Measurements from ENCODE around the gene CEP290.

CEP290 gene

GRCh38 chr12:88156075-88156654, 14.3 kb upstream of the CEP290 start:
- Histone ChIP-seq H3K27ac (no peak overlapping the region), H2AFZ (no peak overlapping the region), H3K4me3 (ENCODE audit: low read depth, low read length) (no peak overlapping the region), H3K27me3 (ENCODE audit: control insufficient read depth, insufficient read depth, low read length) (no peaks in the 10 kb centered on the region), H3K9me3 (ENCODE audit: control insufficient read depth, low read length) (no peaks in the 10 kb centered on the region), H3K79me2 (peaks cover 2% of the 10 kb centered on the region), H3K4me1 (no peaks in the 10 kb centered on the region), H3K36me3 (ENCODE audit: control insufficient read depth, insufficient read depth, low read length) (no peaks in the 10 kb centered on the region), H3K9ac (no peak overlapping the region), H3K4me2 (ENCODE audit: low read length) (no peak overlapping the region)
- no peak for TF ChIP-seq CTCF (IDR thresholded peaks at IDR 0.05)

GRCh38 chr12:88153959-88154358, 12.1 kb upstream of the CEP290 start:
- TF ChIP-seq CTCF (IDR thresholded peaks at IDR 0.05): no peak
- Histone ChIP-seq H3K4me1 (no peaks in the 10 kb centered on the region), H3K27ac (no peak overlapping the region), H3K4me2 (ENCODE audit: low read length) (no peak overlapping the region), H3K79me2 (peaks cover 2% of the 10 kb centered on the region), H2AFZ (no peak overlapping the region), H3K9me3 (ENCODE audit: control insufficient read depth, low read length) (no peaks in the 10 kb centered on the region), H3K9ac (no peak overlapping the region), H3K36me3 (ENCODE audit: control insufficient read depth, insufficient read depth, low read length) (no peaks in the 10 kb centered on the region), H3K4me3 (ENCODE audit: low read depth, low read length) (no peak overlapping the region), H3K27me3 (ENCODE audit: control insufficient read depth, insufficient read depth, low read length) (no peaks in the 10 kb centered on the region)

- H3K4me2 ChIP-seq (ENCODE audit: low read length): no peak overlapping the region
- H3K9me3 ChIP-seq (ENCODE audit: control insufficient read depth, low read length): no peaks in the 10 kb centered on the region
- no peak overlapping the region for H3K27ac ChIP-seq
- H3K9ac ChIP-seq: no peak overlapping the region
- H3K4me3 ChIP-seq (ENCODE audit: low read depth, low read length): no peak overlapping the region
- H3K4me1 ChIP-seq: no peaks in the 10 kb centered on the region
- no peaks in the 10 kb centered on the region for H3K36me3 ChIP-seq (ENCODE audit: control insufficient read depth, insufficient read depth, low read length)
- H3K27me3 ChIP-seq (ENCODE audit: control insufficient read depth, insufficient read depth, low read length): no peaks in the 10 kb centered on the region
- TF ChIP-seq CTCF (IDR thresholded peaks at IDR 0.05): no peak
- H2AFZ ChIP-seq: no peak overlapping the region
- H3K79me2 ChIP-seq: no peaks in the 10 kb centered on the region
These were observed 8.2 kb upstream of the CEP290 start for GRCh38 chr12:88150063-88150462.

GRCh38 chr12:88145567-88146505, 3.9 kb upstream of the CEP290 start:
- no peak overlapping the region for H2AFZ ChIP-seq
- H3K9me3 ChIP-seq (ENCODE audit: control insufficient read depth, low read length): no peaks in the 10 kb centered on the region
- no peak overlapping the region for H3K9ac ChIP-seq
- no peak overlapping the region for H3K27ac ChIP-seq
- no peak for TF ChIP-seq CTCF (IDR thresholded peaks at IDR 0.05)
- no peak overlapping the region for H3K4me3 ChIP-seq (ENCODE audit: low read depth, low read length)
- H3K36me3 ChIP-seq (ENCODE audit: control insufficient read depth, insufficient read depth, low read length): no peaks in the 10 kb centered on the region
- H3K4me1 ChIP-seq: no peaks in the 10 kb centered on the region
- no peak overlapping the region for H3K4me2 ChIP-seq (ENCODE audit: low read length)
- peaks cover 9% of the 10 kb centered on the region for H3K79me2 ChIP-seq
- H3K27me3 ChIP-seq (ENCODE audit: control insufficient read depth, insufficient read depth, low read length): no peaks in the 10 kb centered on the region

Data from parathyroid adenoma (tissue), 2 donors.